ENCODE results near the gene SNIP1. TPM values are rescaled to one million over a fixed set of nuclear protein-coding genes. Genes with fewer than 3 reads are reported as not detected.
A peak's percentile ranks its signal among the peaks of the same experiment; 100 is the strongest.
"Not testable (repeated sequence)": the region's sequence is repeated elsewhere in the genome, so short reads cannot be mapped to it uniquely, and the experiment has no call there.

SNIP1 gene
- total RNA-seq, 1 donor from 2014 or later = 27.1 TPM

DNA sequence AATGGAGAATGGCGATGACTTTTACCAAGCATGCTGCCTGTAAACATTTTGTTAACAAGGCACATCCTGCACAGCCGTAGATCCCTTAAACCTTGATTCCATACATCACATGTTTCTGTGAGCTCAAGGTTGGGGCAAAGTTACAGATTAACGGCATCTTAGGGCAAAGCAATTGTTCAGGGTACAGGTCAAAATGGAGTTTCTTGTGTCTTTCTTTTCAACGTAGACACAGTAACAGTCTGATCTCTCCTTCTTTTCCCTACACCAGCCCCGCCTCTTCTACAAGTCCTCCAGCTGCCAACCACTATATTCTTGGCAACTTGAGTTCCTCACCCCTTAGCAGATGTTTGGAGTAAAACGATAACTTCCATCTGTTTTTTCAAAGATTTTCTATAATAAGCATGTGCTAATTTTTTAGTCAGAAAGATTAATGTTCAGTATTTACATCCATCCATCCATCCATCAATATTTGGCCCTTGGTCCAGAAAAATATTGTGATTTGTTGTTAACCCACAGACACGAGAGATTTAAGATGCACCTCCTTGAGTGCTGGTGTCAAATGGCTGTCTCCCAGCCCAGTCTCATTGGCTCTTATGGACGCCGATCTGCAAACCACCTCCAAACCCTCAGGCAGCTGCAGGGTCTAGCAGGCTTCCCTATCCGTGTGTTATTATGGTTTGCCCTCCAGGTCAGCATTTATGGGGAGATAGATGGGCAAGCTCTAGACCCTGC, 6.5 kb upstream of the SNIP1 start:
- Mint-ChIP-seq H3K27me3 (ENCODE audit: low read depth) (no peaks in the 10 kb centered on the region), H3K4me1 (peaks cover 17% of the 10 kb centered on the region), H3K36me3 (peaks cover 16% of the 10 kb centered on the region), H3K27ac (no peak overlapping the region), H3K9me3 (no peaks in the 10 kb centered on the region), H3K4me3 (no peak overlapping the region)
- no peak for DNase-seq (ENCODE audit: low spot score in 2 of 2, unreplicated experiment in 2 of 2)
- TF ChIP-seq, protein P1, sequence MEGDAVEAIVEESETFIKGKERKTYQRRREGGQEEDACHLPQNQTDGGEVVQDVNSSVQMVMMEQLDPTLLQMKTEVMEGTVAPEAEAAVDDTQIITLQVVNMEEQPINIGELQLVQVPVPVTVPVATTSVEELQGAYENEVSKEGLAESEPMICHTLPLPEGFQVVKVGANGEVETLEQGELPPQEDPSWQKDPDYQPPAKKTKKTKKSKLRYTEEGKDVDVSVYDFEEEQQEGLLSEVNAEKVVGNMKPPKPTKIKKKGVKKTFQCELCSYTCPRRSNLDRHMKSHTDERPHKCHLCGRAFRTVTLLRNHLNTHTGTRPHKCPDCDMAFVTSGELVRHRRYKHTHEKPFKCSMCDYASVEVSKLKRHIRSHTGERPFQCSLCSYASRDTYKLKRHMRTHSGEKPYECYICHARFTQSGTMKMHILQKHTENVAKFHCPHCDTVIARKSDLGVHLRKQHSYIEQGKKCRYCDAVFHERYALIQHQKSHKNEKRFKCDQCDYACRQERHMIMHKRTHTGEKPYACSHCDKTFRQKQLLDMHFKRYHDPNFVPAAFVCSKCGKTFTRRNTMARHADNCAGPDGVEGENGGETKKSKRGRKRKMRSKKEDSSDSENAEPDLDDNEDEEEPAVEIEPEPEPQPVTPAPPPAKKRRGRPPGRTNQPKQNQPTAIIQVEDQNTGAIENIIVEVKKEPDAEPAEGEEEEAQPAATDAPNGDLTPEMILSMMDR (IDR thresholded peaks at IDR 0.05; ENCODE audit: unreplicated experiment) = no peak

DNA sequence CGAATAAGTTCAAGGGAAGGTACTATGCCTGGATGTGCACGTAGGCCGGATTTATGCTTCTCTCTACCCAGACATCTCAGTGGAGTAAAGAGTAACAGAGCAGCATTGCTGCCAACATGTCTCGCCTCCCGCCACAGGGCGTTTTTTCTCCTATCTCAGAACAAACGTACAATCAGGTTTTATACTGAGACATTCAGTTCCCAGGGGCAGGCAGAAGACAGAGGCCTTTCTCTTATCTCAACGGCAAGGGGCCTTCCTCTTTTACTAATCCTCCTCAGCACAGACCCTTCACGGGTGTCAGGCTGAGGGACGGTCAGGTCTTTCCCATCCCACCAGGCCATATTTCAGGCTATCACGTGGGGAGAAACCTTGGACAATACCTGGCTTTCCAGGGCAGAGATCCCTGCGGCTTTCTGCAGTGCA, 5.9 kb upstream of the SNIP1 start:
- H3K9me3 Mint-ChIP-seq; H3K4me3 Mint-ChIP-seq; H3K27me3 Mint-ChIP-seq (ENCODE audit: low read depth); DNase-seq (ENCODE audit: low spot score in 2 of 2, unreplicated experiment in 2 of 2): not testable (repeated sequence)
- H3K36me3 Mint-ChIP-seq = peaks cover 12% of the 10 kb centered on the region
- H3K4me1 Mint-ChIP-seq = peaks cover 17% of the 10 kb centered on the region
- peak overlapping the region; percentile 5 for H3K27ac Mint-ChIP-seq

DNA sequence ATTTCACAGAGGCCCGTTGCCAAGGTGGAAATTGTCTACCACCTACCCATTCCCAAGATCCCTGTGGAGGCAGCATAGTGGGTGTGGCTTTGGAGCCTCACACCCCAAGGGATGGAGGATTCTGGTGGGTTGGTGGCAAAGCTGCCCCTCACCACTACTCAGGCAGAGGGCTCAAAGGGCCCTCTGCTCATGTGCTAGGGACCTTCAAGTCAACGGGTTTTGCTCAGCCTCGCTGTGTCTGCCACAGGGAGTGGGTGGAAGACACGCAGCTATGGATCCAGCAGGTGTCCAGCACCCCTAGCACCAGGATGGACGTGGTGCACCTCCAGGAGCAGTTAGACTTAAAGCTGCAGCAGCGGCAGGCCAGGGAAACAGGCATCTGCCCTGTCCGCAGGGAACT, 5.0 kb upstream of the SNIP1 start:
- Mint-ChIP-seq H3K9me3 (no peaks in the 10 kb centered on the region), H3K27me3 (ENCODE audit: low read depth) (no peaks in the 10 kb centered on the region), H3K4me3 (no peak overlapping the region), H3K36me3 (peaks cover 12% of the 10 kb centered on the region), H3K27ac (no peak overlapping the region), H3K4me1 (peaks cover 19% of the 10 kb centered on the region)
- no peak for DNase-seq (ENCODE audit: low spot score in 2 of 2, unreplicated experiment in 2 of 2)
- TF ChIP-seq, protein P1 (IDR thresholded peaks at IDR 0.05; ENCODE audit: unreplicated experiment) = no peak

DNA sequence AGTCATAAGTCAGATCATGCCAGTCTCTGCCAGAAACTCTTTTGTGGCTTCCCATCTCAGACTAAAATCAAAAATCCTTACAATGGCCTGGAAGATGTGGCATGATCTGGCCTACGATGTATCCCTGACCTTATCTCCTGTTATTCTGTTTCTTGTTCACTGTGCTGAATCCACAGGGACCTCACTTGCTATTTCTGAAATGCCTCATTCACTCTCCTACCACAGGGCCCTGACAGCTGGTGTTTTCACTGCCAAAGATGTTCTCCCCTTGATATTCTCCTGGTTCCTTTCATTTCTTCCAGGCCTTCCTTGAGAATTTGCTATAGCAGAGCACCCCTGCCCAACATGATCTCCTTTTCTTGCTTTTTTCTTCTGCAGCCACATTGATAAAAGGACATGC, 4.3 kb upstream of the SNIP1 start:
- peaks cover 21% of the 10 kb centered on the region for H3K4me1 Mint-ChIP-seq
- H3K36me3 Mint-ChIP-seq = peaks cover 12% of the 10 kb centered on the region
- DNase-seq (ENCODE audit: low spot score in 2 of 2, unreplicated experiment in 2 of 2) = no peak
- TF ChIP-seq, protein P1 (IDR thresholded peaks at IDR 0.05; ENCODE audit: unreplicated experiment) = no peak
- H3K4me3 Mint-ChIP-seq = no peak overlapping the region
- H3K27ac Mint-ChIP-seq = no peak overlapping the region
- H3K27me3 Mint-ChIP-seq (ENCODE audit: low read depth) = no peaks in the 10 kb centered on the region
- H3K9me3 Mint-ChIP-seq = no peaks in the 10 kb centered on the region

DNA sequence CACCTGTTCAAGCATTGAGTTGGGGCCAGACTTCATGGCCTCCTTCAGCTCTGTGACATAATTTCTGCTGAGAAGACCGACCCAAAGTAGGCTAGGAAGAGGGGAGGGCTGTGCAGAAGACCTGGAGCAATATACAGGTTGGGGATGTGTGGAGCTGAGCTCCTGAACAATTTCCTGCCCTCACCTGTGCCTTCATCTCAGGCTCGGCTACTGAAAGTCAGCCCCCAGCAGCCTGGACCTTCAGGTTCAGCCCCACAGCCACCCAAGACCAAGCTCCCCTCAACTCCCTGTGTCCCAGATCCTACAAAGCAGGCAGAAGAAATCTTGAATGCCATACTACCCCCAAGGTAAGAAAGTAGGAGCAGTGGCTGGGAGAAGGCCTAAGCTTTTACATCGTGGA, 3.3 kb upstream of the SNIP1 start:
- Mint-ChIP-seq H3K4me3 (peak overlapping the region; percentile 79), H3K27me3 (ENCODE audit: low read depth) (no peaks in the 10 kb centered on the region), H3K9me3 (no peaks in the 10 kb centered on the region), H3K36me3 (peaks cover 12% of the 10 kb centered on the region), H3K4me1 (peaks cover 30% of the 10 kb centered on the region), H3K27ac (peak overlapping the region; percentile 89)
- no peak for DNase-seq (ENCODE audit: low spot score in 2 of 2, unreplicated experiment in 2 of 2)
- TF ChIP-seq, protein P1 (IDR thresholded peaks at IDR 0.05; ENCODE audit: unreplicated experiment) = no peak

DNA sequence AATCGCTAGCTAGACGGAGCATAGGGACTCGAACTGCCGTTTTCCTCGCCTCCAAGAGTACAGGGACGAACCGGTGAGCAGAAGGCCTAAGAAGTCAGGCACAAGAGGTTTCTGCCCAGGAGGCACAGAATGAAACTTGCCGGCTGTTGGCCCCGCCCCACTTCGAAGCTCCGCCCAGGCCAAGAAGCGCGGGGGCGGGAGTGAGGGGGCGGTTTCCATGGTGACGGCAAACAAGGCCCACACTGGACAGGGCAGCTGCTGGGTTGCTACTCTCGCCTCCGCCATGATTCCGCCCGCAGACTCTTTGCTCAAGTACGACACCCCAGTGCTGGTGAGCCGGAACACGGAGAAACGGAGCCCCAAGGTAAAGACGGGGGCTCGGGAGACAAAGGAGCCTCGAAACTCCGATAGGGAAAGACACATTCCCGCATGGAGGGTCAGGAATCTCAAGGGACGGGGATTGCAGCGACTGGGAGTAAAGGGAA, 2.7 kb upstream of the SNIP1 start, which contains the start of gene DNALI1:
TSS of gene DNALI1 (plus strand) at position 229 of the 485 bp plus-strand sequence. CDS start at position 284, 55 bp downstream.
- H3K27ac Mint-ChIP-seq = peak within 1 kb of the TSS; percentile 89
- no peaks in the 10 kb centered on the region for H3K9me3 Mint-ChIP-seq
- peak within 1 kb of the TSS; percentile 79 for H3K4me3 Mint-ChIP-seq
- H3K4me1 Mint-ChIP-seq = peaks cover 34% of the 10 kb centered on the region
- H3K27me3 Mint-ChIP-seq (ENCODE audit: low read depth) = no peaks in the 10 kb centered on the region
- peak; percentile 80 to 89 for DNase-seq (ENCODE audit: low spot score in 2 of 2, unreplicated experiment in 2 of 2)
- H3K36me3 Mint-ChIP-seq = peaks cover 10% of the 10 kb centered on the region
- TF ChIP-seq, protein P1 (IDR thresholded peaks at IDR 0.05; ENCODE audit: unreplicated experiment) = no peak
